Uterus (tissue), 2 donors: ENCODE results near the gene PPP1R2.

ENCODE experiments used
- POLR2A ChIP-seq, 2 donors: fragments of 450-650 bp; IDR thresholded peaks; one replicate each; pipeline ENCODE4 v1.6.1; 2016; ENCODE audit warnings: antibody characterized with exemption in 2 of 2, mild to moderate bottlenecking in 1 of 2, moderate library complexity in 1 of 2
- TF ChIP-seq, protein P1 (sequence below), 4 experiments: fragments of 200-600 bp in 2 of 4; fragments of 450-650 bp in 2 of 4; sonication (generic) in 2 of 4; IDR thresholded peaks; one replicate each; pipeline ENCODE4 v1.5.1; 2016 to 2019; ENCODE audit warnings: antibody characterized with exemption in 4 of 4, mild to moderate bottlenecking in 2 of 4, moderate library complexity in 1 of 4

DNA sequence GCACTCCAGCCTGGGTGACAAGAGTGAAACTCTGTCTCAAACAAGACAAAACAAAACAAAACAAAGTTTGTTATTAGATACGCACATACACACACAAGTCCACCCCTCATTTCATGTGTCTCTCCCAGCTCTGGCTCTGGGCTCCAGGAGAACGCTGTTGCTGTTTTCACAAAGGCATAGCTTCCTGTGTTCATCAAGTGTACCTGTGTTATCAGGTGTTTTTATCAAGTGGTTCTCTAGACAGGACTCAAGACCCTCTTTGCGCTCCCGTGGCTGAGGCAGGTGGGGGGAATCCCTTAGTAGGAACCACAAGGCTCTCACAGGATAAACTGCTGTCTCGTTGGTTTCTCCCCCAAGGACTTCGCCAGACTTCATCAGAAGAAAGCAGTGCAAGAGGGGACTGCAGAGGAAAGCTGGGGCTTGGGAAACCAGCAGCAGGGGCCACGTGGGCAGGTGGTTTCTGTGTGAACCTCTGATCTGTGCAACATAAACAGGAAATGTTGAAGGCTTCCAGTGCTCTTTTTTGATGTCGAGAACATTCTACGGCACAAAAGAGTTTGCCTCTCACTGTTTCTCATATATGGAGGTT, 6.9 kb upstream of the PPP1R2 start:
- TF ChIP-seq, protein P1, sequence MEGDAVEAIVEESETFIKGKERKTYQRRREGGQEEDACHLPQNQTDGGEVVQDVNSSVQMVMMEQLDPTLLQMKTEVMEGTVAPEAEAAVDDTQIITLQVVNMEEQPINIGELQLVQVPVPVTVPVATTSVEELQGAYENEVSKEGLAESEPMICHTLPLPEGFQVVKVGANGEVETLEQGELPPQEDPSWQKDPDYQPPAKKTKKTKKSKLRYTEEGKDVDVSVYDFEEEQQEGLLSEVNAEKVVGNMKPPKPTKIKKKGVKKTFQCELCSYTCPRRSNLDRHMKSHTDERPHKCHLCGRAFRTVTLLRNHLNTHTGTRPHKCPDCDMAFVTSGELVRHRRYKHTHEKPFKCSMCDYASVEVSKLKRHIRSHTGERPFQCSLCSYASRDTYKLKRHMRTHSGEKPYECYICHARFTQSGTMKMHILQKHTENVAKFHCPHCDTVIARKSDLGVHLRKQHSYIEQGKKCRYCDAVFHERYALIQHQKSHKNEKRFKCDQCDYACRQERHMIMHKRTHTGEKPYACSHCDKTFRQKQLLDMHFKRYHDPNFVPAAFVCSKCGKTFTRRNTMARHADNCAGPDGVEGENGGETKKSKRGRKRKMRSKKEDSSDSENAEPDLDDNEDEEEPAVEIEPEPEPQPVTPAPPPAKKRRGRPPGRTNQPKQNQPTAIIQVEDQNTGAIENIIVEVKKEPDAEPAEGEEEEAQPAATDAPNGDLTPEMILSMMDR (IDR thresholded peaks at IDR 0.05), result no peak
- TF ChIP-seq POLR2A (IDR thresholded peaks at IDR 0.05), result no peak
